Liver (tissue), 3 donors: Measurements from ENCODE around the gene TNFRSF13B.

Source experiments
- EGR1 ChIP-seq, 2 donors: IDR thresholded peaks; 2 replicates each; pipeline ENCODE4 v1.6.1; 2016 to 2018; ENCODE audit warnings: antibody characterized with exemption in 2 of 2, low read depth in 2 of 2
- FOXA1 ChIP-seq: IDR thresholded peaks from 2 replicates; pipeline ENCODE4 v1.6.1; 2016; ENCODE audit warnings: antibody characterized with exemption
- GABPA ChIP-seq, 2 donors: IDR thresholded peaks in 1 of 2; conservative IDR thresholded peaks in 1 of 2; 2 replicates each; pipeline ENCODE4 v1.6.1; 2016; ENCODE audit warnings: antibody characterized with exemption in 2 of 2, mild to moderate bottlenecking in 1 of 2, moderate library complexity in 1 of 2
- JUND ChIP-seq, 2 donors: IDR thresholded peaks; 2 replicates each; pipeline ENCODE4 v1.6.1; 2016; ENCODE audit warnings: antibody characterized with exemption in 2 of 2
- RAD21 ChIP-seq, 2 donors: IDR thresholded peaks; 2 replicates each; pipeline ENCODE4 v1.6.1; 2016; ENCODE audit warnings: antibody characterized with exemption in 2 of 2, mild to moderate bottlenecking in 2 of 2
- RXRA ChIP-seq, 2 donors: IDR thresholded peaks; 2 replicates each; pipeline ENCODE4 v1.6.1; 2017 to 2018; ENCODE audit warnings: antibody characterized with exemption in 2 of 2, mild to moderate bottlenecking in 1 of 2
- TAF1 ChIP-seq: conservative IDR thresholded peaks from 2 replicates; pipeline ENCODE4 v1.6.1; 2016; ENCODE audit warnings: antibody characterized with exemption, mild to moderate bottlenecking
- TF ChIP-seq, protein P1 (sequence below): IDR thresholded peaks from 2 replicates; pipeline ENCODE4 v1.6.1; 2016; ENCODE audit warnings: antibody characterized with exemption, mild to moderate bottlenecking
- TF ChIP-seq, protein P2 (sequence below): fragments of 150-350 bp; IDR thresholded peaks from 2 replicates; pipeline ENCODE4 v1.5.1; 2017; ENCODE audit warnings: improper control_type of control experiment, low read depth, low read length; ENCODE audit not compliant: missing input control
- donor health status: healthy.
- donor health status: healthy.

DNA sequence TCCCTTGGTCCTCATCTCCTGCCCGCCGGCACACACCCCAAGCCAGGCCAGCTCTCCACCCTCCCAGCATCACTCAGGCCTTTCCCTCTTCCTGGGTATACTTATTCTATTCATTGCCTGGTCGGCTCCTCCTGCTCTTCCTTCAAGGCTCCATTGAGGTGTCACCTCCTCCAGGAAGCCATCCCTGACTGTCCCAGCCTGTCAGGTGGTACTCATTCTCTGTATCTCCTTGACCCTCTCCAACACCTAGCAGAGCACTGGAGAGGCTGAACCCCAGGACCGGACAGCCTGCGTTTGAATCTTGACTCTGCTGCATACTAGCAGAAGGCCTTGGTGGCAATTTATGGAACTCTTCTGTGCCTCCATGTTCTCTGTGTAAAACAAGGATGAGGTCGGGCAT is 428 bp upstream of the TNFRSF13B start:
- TF ChIP-seq EGR1 (IDR thresholded peaks at IDR 0.05; ENCODE audit: low read depth in 2 of 2) (no peak), GABPA (IDR thresholded peaks at IDR 0.05 in 1 of 2, conservative IDR thresholded peaks at IDR 0.05 in 1 of 2) (no peak), JUND (IDR thresholded peaks at IDR 0.05) (no peak), RXRA (IDR thresholded peaks at IDR 0.05) (no peak), RAD21 (IDR thresholded peaks at IDR 0.05) (no peak), TAF1 (no peak), FOXA1 (no peak)
- TF ChIP-seq, protein P1, sequence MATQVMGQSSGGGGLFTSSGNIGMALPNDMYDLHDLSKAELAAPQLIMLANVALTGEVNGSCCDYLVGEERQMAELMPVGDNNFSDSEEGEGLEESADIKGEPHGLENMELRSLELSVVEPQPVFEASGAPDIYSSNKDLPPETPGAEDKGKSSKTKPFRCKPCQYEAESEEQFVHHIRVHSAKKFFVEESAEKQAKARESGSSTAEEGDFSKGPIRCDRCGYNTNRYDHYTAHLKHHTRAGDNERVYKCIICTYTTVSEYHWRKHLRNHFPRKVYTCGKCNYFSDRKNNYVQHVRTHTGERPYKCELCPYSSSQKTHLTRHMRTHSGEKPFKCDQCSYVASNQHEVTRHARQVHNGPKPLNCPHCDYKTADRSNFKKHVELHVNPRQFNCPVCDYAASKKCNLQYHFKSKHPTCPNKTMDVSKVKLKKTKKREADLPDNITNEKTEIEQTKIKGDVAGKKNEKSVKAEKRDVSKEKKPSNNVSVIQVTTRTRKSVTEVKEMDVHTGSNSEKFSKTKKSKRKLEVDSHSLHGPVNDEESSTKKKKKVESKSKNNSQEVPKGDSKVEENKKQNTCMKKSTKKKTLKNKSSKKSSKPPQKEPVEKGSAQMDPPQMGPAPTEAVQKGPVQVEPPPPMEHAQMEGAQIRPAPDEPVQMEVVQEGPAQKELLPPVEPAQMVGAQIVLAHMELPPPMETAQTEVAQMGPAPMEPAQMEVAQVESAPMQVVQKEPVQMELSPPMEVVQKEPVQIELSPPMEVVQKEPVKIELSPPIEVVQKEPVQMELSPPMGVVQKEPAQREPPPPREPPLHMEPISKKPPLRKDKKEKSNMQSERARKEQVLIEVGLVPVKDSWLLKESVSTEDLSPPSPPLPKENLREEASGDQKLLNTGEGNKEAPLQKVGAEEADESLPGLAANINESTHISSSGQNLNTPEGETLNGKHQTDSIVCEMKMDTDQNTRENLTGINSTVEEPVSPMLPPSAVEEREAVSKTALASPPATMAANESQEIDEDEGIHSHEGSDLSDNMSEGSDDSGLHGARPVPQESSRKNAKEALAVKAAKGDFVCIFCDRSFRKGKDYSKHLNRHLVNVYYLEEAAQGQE = no peak
- TF ChIP-seq, protein P2, sequence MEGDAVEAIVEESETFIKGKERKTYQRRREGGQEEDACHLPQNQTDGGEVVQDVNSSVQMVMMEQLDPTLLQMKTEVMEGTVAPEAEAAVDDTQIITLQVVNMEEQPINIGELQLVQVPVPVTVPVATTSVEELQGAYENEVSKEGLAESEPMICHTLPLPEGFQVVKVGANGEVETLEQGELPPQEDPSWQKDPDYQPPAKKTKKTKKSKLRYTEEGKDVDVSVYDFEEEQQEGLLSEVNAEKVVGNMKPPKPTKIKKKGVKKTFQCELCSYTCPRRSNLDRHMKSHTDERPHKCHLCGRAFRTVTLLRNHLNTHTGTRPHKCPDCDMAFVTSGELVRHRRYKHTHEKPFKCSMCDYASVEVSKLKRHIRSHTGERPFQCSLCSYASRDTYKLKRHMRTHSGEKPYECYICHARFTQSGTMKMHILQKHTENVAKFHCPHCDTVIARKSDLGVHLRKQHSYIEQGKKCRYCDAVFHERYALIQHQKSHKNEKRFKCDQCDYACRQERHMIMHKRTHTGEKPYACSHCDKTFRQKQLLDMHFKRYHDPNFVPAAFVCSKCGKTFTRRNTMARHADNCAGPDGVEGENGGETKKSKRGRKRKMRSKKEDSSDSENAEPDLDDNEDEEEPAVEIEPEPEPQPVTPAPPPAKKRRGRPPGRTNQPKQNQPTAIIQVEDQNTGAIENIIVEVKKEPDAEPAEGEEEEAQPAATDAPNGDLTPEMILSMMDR = no peak
